ENCODE data around the gene KLHL18.
"Not testable (repeated sequence)": the region's sequence is repeated elsewhere in the genome, so short reads cannot be mapped to it uniquely, and the experiment has no call there.

The KLHL18 gene

DNA sequence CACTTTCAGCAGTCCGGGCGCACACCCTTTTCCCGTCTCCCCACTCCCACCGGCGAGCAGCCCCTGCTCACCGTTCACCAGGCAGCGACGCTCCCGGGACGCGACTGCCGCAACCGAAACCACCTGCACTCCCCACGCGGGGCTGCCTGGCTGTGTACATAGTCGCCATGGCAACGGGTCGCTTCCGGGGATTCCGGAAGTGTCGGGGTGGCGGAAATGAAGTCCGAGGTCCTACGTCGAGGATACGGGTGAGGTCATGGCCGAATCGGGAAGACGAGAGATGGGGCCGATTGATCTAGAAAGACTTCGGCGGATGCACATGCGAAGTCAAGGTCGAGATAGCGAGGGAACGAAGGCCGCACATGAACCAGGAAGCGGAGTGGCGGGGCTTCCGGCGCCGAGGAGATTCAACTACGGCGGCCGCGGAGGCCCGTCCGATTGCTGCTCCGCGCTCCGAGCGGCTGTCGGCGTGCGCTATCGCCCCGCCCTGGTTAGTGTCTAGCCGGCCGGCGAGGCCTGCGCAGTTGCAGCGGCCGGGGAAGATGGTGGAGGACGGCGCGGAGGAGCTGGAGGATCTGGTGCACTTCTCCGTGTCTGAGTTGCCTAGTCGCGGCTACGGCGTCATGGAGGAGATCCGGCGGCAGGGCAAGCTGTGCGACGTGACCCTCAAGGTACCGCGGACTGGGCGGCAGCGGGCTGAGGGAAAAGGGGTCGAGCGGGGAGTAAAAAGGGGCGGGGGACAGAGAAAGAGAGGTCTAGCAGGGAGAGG lies at the start of gene KLHL18, which contains the start of gene KIF9:
TSS of gene KLHL18 (plus strand) at position 521 of the 769 bp plus-strand sequence. CDS start at position 543, 22 bp downstream.
TSS of gene KIF9 (minus strand) at position 376 of the 769 bp plus-strand sequence. CDS start 5,425 bp downstream, outside the sequence.
- DNase-seq (ENCODE audit: low spot score) = peak; percentile 93

DNA sequence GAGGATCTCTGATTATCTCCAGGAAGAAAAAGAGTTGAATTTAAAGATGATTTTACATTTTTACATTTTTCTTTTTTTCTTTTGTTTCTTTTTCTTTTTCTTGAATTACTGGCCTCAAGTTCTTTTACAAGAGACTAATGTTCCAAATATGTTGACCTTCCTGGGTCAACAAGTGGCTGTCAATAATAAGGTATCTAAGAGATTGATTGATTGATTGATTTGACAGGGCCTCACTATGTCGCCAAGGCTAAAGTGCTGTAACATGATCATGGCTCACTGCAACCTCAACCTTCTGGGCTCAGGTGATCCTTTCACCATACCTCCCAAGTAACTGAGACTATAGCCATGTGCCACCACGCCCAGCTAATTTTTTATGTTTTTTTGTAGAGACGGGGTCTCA lies 44.7 kb upstream of the KLHL18 start:
- DNase-seq (ENCODE audit: low spot score) = no peak

DNA sequence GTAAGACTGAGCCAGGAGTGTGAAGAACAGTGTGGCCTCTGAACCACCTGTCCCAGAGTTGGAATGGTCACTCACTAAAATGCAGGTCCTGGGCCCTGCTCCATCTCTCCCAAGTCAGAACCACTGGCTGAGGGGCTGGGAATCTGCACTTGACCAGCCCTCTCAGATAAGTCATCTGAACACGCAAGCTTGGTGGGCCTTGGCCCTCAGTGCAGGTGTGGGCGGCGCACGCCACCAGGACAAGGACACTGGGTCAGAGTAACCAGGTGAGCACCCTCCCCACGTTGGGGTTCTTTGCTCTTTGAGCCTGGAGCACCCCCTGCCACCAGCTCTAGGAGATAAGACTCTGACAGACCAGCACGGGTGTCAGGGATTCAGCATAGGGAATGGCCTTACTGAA lies 42.8 kb upstream of the KLHL18 start:
- DNase-seq (ENCODE audit: low spot score) = no peak

DNA sequence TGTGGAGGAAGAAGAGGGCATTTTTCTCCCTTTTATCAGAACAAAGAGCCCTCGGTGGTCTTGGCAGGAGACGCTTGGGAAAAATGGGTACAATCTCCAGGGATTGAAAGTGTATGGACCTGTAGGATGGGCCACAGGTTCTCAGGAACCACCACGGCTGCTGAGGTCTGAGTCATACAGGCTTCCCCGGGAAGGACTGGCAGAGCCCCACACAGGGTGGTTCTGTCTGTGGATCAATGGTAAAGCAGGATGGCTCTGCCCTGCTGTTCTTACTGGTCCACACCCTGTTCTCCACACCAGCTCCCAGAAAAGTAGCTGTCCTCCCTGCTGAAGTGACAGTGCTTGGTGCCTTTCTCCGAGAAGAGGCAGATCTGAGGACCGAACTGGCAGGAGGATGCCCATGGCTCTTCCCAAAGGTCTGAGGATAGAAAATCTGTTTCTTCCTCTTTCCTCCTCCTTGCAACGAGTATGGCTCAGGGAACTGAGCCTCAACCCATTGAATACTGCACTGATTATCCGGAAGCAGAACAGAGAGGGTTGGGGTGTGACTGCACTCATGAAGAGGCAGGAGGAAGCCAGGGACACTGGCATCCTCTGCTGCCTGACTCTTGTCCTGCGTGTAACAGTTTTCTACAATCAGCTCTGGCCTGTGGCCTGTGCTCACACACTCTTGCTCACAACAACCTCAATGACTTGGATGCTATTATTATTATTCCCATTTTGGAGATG lies 39.2 kb upstream of the KLHL18 start:
- no peak for DNase-seq (ENCODE audit: low spot score)

DNA sequence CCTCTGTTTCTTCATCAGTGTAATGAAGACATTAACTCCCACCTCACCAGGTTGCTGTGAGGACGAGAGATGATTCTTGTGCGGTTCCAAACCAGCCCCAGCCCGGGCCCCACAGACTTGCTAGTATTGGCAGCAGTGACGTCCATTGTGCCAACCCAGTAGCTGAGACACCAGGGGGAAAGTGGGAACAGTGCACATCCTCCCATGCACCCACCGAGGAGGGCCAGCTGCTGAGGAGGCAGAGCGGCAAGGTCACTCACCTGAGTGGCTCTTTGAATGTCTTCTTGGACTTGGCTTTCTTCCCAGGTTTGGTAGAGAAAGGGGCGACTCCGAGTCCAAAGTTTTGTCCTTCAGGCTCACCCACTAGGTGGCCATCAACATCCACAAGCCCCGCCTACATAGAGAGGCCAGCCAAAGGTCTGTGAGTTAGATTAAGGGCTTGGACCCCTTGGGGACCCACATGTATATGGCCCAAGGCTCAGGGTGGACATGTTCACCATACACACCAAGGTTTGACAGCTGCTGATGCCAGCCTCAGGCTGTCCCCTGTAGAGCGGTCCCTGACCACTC lies 38.1 kb upstream of the KLHL18 start:
- no peak for DNase-seq (ENCODE audit: low spot score)

DNA sequence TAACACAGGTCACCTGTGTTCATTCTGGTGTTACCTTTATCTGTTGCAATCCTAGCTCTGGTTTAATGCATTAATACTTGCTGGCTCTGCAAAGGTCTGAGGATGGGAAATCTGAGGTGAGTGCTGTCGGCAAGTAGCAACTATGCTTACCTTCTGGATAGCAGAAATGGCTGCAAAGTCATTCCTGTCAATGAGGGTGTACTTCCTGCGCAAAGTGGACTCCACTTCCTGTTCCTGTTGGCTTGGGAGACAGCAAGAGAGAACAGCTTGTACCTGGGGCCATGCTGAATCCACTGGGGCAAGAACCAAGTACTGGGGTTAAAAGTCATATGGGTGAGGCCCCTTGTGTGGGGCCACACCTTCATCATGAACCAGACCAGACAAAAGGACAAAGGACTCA lies 37.5 kb upstream of the KLHL18 start:
- DNase-seq (ENCODE audit: low spot score) = no peak

DNA sequence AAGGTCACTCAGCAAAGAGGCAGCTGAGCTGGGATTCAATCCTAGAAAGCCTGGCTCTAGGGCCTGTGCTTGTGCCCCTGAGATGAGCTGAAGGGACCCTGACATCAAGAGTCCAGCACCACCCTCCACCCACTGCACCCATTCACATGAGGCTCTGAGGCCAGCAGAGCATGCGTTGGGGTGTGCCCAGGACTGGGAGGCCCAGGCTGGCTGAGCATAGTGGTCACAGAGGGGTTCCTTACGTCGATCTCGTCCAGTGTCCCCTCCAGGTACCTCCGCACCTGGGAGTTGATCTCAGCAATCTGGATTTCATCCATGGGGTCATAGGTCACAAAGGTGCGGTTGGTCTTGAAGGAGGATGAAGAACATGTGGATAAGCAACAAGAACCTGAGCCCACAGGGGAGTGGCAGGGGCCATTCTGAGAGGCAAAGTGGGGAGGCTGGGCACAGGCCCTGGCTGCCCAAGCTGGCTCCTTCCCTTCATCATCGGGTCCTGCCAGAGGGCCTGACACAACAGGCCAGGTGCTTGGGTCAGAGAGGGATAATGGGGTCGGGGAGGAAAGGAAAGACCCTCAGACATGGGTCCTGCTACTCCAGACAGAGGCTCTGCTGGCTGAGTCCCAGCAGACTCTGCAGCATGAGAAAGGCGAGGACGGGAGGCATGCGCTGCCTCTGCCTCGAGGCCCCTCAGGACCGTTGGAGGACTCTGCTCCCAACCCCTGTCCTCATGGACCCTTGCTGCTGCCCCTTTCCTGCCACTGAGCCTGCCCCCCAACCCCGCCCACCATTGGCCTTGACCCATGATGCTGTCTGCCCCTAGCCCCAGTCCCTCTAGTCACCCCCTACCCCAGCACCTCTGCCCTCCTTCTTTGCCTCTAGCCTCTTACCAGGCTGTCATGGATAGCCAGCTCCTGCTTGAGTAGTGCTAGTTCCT lies 35.3 kb upstream of the KLHL18 start:
- DNase-seq (ENCODE audit: low spot score) = no peak

DNA sequence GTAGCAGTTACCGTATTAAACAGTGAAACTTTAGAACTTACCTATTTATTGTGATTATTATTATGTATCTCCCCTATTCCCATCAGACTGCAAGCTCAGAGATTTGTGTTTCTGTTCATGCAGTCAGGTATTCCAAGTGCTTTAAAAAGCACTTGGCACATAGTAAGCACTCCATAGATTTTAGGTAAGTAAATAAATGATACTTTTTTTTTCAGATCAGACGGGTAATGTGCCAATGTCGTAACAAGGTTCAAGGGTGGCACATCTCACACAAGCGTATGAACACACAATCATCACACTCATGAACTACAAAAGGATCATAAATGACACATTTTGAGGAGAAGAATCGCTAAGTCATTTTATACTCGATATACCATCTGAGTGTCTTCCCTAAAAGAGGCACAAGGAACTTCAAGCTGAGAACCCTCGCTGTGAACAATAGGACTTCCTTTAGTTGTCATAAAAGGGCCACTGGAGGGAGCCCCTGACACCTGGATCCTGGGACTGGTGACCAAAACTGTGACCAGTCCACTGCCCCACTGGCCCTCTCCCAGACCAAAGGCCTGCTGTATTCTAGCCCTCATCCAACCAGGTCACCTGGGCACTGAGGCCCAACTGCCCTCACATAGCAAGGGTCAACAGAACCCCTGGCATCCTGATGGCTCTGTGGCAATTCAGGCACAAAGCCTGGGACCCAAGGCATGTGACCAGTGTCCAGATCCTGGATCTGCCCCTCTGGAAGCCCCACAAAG lies 32.3 kb upstream of the KLHL18 start:
- peak; percentile 48 for DNase-seq (ENCODE audit: low spot score)

DNA sequence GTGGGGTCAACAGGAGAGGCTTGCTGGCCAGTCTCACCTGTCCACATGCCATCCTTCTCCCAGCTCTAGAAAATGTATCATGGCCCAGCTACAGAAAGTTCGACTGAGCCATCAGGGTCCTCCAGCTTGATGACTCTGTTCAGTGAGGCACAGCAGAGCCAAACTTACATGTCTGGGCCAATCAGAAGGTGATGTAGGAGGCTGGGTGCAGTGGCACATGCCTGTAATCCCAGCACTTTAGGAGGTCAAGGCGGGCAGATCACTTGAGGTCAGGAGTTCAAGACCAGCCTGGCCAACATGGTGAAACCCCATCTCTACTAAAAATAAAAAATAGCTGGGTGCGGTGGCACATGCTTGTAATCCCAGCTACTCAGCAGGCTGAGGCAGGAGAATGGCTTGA lies 31.7 kb upstream of the KLHL18 start:
- DNase-seq (ENCODE audit: low spot score) = not testable (repeated sequence)

DNA sequence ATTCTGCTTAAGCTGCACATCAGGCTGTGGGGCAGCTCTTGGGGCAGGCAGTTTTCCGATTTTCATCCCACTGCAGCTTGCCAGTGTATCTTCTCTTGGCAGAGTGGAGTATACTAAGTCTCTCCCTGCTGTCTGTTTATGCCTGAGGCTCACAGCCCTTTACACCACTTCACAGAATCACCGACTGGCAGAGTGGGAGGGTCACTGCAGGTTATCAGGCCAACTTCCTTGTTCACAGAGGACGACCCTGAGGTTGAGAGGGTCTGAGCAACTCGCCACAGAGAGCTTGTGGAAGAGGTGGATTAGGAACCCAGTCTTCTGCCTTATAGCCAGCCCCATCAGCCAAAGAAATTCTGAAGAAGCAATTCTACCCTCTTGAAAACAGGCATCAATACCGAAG lies 31.1 kb upstream of the KLHL18 start:
- DNase-seq (ENCODE audit: low spot score) = no peak

DNA sequence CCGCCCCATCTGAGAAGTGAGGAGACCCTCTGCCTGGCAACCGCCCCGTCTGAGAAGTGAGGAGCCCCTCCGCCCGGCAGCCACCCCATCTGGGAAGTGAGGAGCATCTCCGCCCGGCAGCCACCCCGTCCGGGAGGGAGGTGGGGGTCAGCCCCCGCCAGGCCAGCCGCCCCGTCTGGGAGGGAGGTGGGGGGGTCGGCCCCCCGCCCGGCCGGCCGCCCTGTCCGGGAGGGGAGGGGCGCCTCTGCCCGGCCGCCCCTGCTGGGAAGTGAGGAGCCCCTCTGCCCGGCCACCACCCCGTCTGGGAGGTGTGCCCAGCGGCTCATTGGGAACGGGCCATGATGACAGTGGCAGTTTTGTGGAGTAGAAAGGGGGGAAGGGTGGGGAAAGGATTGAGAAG lies 26.4 kb upstream of the KLHL18 start:
- not testable (repeated sequence) for DNase-seq (ENCODE audit: low spot score)

DNA sequence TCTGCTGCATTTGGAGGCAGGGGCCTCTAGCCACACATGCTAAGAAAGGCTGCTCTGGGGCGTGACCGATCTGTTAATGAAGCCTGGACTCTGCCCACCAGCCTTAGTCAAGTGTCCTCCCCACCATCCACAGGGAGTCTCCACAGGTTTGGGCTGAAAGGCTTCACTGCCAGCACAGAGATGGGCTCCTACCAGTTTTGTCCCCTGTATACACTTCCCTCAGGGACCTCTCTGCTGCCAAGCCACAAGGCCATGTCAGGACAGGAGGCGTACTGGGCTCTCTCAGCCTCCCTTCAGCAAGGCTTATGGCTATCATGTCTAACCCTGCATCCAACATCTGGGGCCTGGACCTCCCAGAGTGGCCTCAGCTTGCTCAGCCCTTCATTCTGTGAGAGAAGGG lies 23.6 kb upstream of the KLHL18 start:
- DNase-seq (ENCODE audit: low spot score) = no peak

DNA sequence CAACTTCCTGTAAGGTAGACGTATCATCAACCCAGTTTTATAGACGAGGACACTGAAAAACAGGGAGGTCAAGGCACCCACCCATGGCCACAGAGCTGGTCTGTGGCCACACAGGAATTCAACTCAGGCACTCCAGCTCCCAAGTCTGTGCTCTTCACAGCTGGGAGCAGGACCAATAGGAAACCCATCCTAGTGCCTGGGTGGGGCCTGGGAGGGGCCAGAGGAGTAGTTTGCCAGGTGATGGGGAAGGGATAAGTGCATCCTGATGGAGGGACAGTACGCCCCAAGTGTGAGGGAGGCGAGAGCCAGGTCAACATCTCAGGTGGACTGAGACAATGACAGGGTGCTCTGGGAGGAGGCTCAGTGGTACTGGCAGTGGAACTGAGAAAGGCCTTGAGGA lies 22.1 kb upstream of the KLHL18 start:
- DNase-seq (ENCODE audit: low spot score) = no peak

DNA sequence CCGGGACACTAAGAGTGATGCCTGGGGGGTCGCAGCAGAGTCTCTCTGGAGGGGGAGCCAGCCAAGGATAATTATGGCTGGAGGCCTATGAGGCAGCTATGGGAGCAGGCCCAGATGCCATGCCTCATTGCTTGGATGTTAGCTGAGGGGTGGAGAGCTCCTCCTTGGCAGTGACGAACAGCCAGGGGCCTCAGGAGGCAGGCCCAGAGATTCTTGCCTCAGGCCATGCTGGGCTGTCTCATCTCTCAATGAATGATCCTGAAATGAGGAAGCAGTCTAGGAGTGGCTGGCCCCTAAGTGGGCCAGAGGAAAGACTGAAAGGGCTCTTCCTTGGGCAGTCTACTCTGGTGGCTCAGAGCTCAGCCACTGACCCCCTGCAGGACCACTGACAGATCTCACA lies 21.4 kb upstream of the KLHL18 start:
- DNase-seq (ENCODE audit: low spot score) = no peak

DNA sequence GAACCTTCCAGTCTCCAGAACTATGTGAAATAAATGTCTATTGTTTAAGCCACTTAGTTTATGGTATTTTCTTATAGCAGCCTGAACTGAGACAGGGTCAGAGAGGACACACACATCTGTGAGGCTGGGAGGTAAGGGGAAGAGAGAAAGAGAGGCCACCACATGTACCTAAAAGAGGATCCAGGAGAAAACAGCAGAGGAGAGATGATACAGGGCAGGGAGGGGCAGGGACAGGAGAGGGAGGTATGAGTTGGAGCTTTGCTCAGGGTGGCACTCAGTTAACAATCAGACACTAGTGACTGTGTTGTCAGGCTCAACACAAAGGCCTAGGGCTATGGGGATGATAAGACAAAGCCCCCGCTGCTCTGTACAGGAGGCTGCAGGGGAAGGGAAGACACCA lies 17.7 kb upstream of the KLHL18 start:
- no peak for DNase-seq (ENCODE audit: low spot score)

DNA sequence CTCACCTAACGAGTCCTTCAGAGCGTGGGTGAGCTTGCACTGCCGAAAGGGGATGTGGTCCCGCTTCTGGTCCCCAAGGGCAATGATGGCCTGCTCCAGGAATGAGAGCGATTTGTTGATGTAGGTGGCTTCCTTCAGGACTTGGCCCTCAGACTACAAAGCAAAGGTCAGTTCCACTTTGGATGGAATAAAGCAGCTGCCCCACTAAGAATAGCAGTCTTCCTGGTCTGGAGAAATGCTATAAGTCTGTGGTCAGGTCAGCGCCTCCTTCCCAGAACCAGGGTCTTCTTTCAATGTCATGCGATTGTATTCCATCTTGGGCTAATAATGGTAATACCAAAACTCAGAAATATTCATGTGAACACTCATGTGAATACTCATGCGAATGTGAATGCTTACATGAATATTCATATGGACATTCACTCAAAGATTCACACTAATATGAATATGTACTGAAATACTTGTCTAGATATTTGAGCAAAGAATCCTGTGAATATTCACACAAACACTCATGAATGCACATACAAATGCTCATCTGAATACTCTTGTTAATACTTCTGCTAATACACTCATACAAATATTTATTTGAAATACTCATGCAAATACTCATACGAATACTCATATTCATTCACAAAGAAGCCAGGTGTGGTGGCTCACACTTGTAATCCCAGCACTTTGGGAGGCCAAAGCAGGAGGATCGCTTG lies 16.9 kb upstream of the KLHL18 start:
- no peak for DNase-seq (ENCODE audit: low spot score)

DNA sequence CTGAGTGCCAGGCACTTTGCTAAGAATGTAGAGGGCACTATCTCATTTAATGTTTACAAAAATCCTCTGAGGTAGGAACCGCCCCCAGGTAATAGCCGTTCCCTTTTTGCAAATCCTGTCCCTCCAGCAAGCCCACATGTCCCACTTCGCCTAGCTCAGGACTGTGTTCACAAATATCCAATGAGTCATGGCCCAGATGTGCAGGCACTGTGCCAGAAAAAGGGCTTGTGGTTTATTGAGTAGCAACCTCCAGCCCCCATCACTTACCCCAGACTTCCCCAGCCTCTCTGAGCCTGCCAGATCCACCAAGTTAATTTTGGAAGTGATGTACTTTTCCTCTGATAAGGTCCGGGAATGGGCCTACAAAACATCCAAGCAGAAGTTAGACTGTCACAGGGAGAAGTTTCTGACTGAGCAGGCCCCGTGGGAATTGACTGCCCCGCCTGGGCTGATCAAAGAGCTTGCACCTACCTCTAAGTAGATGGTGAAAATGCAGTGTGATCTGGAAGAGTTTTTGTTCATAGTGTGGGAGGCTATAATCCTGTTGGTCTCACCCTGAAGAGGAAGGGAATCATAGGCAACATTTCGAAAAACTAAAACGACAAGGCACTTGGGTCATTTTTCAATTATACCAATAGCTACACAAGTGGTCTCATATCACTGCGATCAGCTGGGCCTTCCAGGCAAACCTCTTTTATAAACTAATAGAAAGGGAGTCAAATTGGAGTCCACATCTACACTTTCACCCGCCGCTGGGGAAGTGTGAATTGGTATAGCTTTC lies 15.8 kb upstream of the KLHL18 start:
- DNase-seq (ENCODE audit: low spot score) = no peak

DNA sequence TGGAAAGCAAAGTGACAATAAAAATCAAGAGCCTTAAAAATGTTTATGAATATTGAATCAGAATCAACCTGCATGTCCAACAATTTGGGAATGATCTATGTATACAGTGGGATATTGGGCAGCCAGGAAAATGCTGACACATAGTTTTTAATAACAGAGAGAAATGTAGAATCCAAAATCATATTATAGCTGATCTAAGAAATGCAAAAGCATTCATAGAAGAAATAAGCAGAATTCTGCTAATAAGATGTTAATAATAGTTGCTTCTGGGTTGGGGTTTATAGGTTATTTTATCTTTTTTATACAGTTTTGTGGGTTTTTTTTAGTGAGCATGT lies 15.3 kb upstream of the KLHL18 start:
- DNase-seq (ENCODE audit: low spot score) = no peak

DNA sequence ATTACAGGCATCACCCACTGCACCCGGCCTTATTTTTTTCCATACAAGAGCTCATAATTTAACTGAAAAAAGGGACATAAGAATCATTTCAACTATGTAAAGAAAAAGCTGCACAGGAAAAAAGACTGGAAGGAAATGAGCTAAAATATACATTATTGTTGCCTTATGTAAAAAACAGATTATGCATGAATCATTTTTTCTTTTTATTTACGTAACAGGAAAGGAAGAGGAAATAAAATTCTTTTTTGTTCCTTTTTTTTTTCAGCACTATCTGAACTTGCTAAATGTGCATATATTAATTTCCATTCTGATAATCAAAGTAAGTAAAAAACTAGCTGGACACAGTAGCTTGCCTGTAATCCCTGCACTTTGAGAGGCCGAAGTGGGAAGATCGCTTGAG lies 12.2 kb upstream of the KLHL18 start:
- no peak for DNase-seq (ENCODE audit: low spot score)

DNA sequence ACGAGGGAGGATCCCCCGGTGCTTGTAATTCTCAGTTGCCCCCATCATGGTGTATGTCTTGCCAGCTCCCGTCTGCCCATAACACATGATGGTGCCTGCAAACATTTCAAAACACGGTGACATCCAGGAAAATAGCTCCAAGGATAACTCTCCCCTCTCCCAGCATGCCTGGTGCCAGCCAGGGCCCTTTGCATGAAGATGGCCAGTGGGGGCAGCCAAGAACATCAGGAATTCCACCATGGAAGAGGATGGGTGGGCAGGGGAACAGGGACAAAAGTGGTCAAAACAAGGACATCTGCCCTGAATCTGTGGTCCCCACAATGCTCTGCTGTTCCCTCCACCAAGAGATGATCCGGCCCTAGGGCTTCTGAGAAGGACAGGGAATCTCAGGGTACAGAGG lies 9.2 kb upstream of the KLHL18 start:
- DNase-seq (ENCODE audit: low spot score) = no peak
